ENCODE measurements around the gene CAND2. TPM values are rescaled to one million over a fixed set of nuclear protein-coding genes. Genes with fewer than 3 reads are reported as not detected.

The CAND2 gene
- polyA plus RNA-seq, 1 donor from 2014 or later = 17.3 TPM

DNA sequence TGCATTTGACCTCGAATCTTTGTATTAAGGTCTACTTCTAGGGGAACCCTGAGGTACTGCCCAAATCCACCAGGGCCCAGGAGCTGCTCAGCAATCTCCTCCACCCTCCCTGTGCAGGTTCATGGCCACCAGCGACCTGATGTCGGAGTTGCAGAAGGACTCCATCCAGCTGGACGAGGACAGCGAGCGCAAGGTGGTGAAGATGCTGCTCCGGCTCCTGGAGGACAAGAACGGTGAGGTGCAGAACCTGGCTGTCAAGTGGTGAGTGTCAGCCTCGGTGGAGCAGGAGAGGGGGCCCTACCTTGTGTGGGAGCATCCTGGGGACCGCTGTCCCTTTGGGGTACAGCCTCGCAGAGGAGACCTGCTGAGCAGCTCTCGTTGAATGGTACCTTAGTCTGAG lies 6.9 kb downstream of the CAND2 start:
- H3F3A ChIP-seq (ENCODE audit: insufficient read depth, low read length, poor library complexity, severe bottlenecking) = no peaks in the 10 kb centered on the region
- H4K20me1 ChIP-seq (ENCODE audit: insufficient read depth) = no peaks in the 10 kb centered on the region
- H3K79me2 ChIP-seq (replicated peaks; ENCODE audit: insufficient read depth, low read length) = no peaks in the 10 kb centered on the region
- no peak overlapping the region for H3K27ac ChIP-seq (ENCODE audit: low read length)
- no peaks in the 10 kb centered on the region for H3K36me3 ChIP-seq (ENCODE audit: insufficient read depth, low read length)
- H3K27me3 ChIP-seq (ENCODE audit: insufficient read depth, low read depth, low read length) = no peaks in the 10 kb centered on the region
- no peaks in the 10 kb centered on the region for H3K9me2 ChIP-seq (ENCODE audit: insufficient read depth, low read length)
- TF ChIP-seq REST (IDR thresholded peaks at IDR 0.05; ENCODE audit: borderline replicate concordance) = no peak
- TF ChIP-seq, protein P1, sequence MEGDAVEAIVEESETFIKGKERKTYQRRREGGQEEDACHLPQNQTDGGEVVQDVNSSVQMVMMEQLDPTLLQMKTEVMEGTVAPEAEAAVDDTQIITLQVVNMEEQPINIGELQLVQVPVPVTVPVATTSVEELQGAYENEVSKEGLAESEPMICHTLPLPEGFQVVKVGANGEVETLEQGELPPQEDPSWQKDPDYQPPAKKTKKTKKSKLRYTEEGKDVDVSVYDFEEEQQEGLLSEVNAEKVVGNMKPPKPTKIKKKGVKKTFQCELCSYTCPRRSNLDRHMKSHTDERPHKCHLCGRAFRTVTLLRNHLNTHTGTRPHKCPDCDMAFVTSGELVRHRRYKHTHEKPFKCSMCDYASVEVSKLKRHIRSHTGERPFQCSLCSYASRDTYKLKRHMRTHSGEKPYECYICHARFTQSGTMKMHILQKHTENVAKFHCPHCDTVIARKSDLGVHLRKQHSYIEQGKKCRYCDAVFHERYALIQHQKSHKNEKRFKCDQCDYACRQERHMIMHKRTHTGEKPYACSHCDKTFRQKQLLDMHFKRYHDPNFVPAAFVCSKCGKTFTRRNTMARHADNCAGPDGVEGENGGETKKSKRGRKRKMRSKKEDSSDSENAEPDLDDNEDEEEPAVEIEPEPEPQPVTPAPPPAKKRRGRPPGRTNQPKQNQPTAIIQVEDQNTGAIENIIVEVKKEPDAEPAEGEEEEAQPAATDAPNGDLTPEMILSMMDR (IDR thresholded peaks at IDR 0.05; ENCODE audit: poor library complexity, severe bottlenecking) = no peak
- TF ChIP-seq TAF1 (IDR thresholded peaks at IDR 0.05; ENCODE audit: low read depth) = no peak
- no peak for TF ChIP-seq EP300 (conservative IDR thresholded peaks at IDR 0.05; ENCODE audit: poor library complexity, severe bottlenecking)
- no peak for TF ChIP-seq EZH2 (IDR thresholded peaks at IDR 0.05; ENCODE audit: borderline replicate concordance, insufficient read depth, low read length, poor library complexity, severe bottlenecking)
- no peak for TF ChIP-seq SMC3 (conservative IDR thresholded peaks at IDR 0.05; ENCODE audit: poor library complexity)
- no peak for TF ChIP-seq MXI1 (conservative IDR thresholded peaks at IDR 0.05; ENCODE audit: poor library complexity, severe bottlenecking)
- no peak overlapping the region for H3K9ac ChIP-seq (ENCODE audit: low read length)
- no peak overlapping the region for H3K4me2 ChIP-seq (ENCODE audit: low read length)
- no peak overlapping the region for H3K4me3 ChIP-seq (ENCODE audit: low read length)
- no peak overlapping the region for H2AFZ ChIP-seq (ENCODE audit: low read depth, low read length)
- H3K9me3 ChIP-seq (ENCODE audit: low read length) = no peaks in the 10 kb centered on the region

GRCh38 chr3:12807066-12807465 lies 10.6 kb downstream of the CAND2 start:
- no peak overlapping the region for H3K27ac ChIP-seq (ENCODE audit: low read length)

More at GRCh38 chr3:12807066-12807465, 10.6 kb downstream of the CAND2 start:
- Histone ChIP-seq H3K36me3 (ENCODE audit: insufficient read depth, low read length) (no peaks in the 10 kb centered on the region), H3K9me2 (ENCODE audit: insufficient read depth, low read length) (no peaks in the 10 kb centered on the region), H3K9ac (ENCODE audit: low read length) (no peak overlapping the region), H3F3A (ENCODE audit: insufficient read depth, low read length, poor library complexity, severe bottlenecking) (no peaks in the 10 kb centered on the region), H3K4me3 (ENCODE audit: low read length) (no peak overlapping the region), H3K4me2 (ENCODE audit: low read length) (no peak overlapping the region), H3K9me3 (ENCODE audit: low read length) (no peaks in the 10 kb centered on the region), H4K20me1 (ENCODE audit: insufficient read depth) (no peaks in the 10 kb centered on the region), H3K27me3 (ENCODE audit: insufficient read depth, low read depth, low read length) (no peaks in the 10 kb centered on the region), H3K79me2 (replicated peaks; ENCODE audit: insufficient read depth, low read length) (no peaks in the 10 kb centered on the region), H2AFZ (ENCODE audit: low read depth, low read length) (no peak overlapping the region)
- TF ChIP-seq TAF1 (IDR thresholded peaks at IDR 0.05; ENCODE audit: low read depth) (no peak), POLR2AphosphoS5 (IDR thresholded peaks at IDR 0.05) (no peak), RAD21 (conservative IDR thresholded peaks at IDR 0.05) (no peak), EZH2 (IDR thresholded peaks at IDR 0.05; ENCODE audit: borderline replicate concordance, insufficient read depth, low read length, poor library complexity, severe bottlenecking) (no peak), EP300 (conservative IDR thresholded peaks at IDR 0.05; ENCODE audit: poor library complexity, severe bottlenecking) (no peak), REST (IDR thresholded peaks at IDR 0.05; ENCODE audit: borderline replicate concordance) (no peak), MXI1 (conservative IDR thresholded peaks at IDR 0.05; ENCODE audit: poor library complexity, severe bottlenecking) (no peak)
- TF ChIP-seq, protein P1 (IDR thresholded peaks at IDR 0.05; ENCODE audit: poor library complexity, severe bottlenecking) = no peak

All from neural cell (in vitro differentiated cells).